ENCODE measurements around the gene DLAT.
"Not testable (repeated sequence)": the region's sequence is repeated elsewhere in the genome, so short reads cannot be mapped to it uniquely, and the experiment has no call there.

Gene DLAT

DNA sequence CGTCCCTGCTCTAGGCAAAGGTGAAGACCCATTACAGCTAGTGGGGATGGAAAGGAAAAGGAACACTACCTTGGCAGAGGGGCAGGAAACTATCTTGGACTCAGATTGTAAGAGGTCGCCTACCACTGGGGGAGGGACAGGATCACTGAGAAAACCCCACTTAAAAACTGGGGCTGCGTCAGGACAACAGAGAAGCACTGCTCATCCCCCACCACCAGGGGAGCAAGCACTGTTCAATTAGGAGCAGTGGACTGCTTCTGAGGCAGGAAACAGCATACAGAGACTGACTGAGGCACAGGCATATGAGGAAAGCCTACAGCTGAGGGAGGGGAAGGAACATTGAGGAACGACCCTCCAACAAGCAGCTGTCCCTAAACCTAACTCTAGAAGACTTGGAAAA lies 20.8 kb upstream of the DLAT start:
- DNase-seq, result no peak

DNA sequence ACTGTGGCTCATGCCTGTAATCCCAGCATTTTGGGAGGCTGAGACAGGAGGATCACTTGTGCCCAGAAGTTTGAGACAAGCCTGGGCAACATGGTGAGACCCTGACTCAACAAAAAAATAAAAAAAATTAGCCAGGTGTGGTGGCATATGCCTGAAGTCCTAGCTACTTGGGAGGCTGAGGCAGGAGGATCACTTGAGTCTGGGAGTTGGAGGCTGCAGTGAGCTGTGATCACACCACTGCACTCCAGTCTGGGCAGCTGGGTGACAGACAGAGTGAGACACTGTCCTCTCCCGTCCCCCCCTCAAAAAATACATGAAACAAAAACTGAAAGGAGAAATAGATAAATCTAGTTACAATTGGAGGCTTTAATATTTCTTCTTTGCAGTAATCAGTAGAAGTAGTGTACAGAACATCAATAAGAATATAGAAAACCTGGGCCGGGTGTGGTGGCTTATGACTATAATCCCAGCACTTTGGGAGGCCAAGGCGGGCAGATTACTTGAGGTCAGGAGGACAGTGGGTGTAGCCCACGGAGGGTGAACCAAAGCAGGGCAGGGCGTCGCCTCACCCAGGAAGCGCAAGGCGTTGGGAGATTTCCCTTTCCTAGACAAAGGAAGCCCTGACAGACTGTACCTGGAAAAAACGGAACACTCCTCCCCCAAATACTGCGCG lies 19.6 kb upstream of the DLAT start:
- DNase-seq, result no peak

DNA sequence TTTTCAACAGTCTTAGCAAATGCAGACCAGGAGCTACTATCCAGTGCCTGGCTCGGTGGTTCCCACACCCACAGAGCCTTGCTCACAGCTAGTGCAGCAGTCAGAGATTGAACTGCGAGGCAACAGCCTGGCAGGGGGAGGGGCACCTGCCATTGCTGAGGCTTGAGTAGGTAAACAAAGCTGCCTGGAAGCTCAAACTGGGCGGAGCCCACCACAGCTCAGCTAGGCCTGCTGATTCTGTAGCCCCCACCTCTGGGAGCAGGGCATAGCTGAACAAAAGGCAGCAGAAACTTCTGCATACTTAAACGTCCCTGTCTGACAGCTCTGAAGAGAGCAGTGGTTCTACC lies 19.1 kb upstream of the DLAT start:
- DNase-seq, result not testable (repeated sequence)

DNA sequence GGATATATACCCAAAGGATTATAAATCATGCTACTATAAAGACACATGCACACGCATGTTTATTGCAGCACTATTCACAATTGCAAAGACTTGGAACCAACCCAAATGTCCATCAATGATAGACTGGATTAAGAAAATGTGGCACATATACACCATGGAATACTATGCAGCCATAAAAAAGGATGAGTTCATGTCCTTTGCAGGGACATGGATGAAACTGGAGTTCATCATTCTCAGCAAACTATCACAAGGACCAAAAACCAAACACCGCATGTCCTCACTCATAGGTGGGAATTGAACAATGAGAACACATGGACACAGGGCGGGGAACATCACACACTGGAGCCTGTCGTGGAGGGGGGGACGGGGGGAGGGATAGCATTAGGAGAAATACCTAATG lies 13.8 kb upstream of the DLAT start:
- DNase-seq, result not testable (repeated sequence)

DNA sequence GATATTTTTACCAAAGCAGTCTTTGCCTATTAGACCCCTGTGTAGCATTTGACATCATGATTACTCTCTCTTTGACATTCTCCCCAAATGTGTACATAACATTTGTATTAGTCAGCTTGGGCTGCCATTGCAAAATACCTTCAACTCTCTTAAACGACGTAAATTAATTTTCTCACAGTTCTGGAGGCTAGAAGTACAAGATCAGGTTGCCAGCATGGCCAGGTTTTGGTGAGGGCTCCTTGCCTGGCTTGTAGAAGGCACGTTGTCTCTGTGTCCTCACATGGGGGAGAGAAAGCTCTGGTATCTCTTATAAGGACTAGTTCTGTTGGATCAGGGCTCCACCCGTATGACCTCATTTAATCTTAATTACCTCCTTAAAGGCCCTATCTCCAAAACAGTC lies 12.3 kb upstream of the DLAT start:
- DNase-seq, result no peak

DNA sequence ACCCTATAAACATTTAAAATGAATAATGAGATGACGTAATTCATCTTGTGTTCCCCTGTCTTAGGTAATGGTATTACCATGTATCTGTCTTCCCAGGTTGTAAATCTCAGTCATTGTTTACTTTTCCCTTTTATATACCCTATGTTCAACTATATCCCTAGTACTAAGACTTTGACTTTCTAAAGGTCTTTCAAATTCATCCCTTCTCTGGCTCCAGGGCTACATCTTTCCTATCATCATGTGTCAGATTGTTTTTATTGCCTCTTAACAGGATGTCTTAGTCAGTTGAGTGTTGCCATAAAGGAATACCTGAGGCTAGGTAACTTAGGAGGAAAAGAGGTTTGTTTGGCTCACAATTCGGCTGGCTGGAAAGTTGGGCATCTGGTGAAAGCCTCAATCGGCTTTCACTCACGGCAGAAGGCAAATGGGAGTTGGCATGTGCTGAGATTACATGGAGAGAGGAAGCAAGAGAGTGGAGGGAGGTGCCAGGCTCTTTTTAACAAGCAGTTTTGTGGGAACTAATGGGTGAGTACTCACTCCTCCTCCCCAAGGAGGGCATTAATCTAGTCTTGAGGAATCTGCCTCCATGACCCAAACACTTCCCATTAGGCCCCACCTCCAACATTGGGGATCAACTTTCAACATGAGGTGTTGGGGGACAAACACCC lies 11.6 kb upstream of the DLAT start:
- DNase-seq, result no peak

DNA sequence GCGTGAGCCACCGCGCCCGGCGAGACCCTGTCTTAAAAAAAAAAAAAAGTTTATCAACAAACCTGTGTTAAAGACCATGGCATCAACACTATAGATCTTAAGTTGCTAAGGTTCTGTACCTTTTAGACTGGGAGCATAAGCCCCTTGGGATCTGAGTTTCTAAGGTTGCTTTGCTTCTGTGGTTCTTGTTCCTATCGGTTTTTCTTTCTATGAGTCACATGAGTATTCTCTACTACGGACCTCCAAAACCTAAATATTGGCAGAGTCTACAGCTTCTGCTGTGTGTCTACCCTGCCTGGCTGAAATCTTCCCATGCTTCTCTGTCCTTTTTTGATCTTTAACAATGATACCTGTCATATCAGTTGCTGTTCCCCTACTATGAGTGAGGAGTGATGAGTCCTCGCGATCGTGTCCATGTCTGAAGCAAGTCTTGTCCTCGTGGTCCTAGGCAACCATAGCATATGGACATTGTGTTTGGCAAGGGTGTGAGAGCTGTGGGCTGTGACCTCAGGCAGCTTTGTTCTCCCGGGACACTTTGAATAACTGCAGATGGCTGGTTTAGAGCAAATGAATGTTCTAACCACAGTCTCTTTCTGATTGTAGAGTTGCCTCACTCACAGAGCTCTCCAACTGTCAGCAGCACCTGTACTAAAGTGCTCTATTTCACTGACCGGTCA lies 9.0 kb upstream of the DLAT start:
- no peak for DNase-seq

DNA sequence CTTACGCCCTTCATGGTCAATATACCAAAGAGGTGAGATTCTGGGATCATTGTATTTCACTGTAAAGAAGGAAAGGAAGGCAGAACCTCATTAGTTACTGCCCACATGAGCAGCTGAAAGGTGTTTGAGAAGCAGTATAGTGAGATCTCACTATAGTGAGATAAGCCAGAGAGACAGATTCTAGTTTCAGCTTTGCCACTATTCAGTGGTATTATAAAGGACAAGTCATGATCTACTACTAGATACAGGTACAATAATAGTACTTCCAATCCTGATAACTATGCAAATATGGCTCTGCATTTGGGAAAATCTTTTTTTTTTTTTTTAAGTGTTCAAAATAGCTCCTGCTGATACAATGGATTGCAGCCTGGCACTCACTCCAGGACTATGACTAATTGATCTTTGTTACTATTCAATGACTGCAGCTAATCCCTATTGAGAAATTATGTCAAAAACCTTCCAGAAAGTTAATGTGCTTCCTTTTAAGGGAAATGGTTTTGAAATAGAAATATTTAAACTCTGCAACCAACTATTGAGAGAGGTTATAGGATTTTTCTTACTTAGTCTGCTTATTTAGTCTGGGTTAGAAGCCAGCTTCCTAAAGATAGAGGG lies 8.3 kb upstream of the DLAT start:
- DNase-seq, result no peak

DNA sequence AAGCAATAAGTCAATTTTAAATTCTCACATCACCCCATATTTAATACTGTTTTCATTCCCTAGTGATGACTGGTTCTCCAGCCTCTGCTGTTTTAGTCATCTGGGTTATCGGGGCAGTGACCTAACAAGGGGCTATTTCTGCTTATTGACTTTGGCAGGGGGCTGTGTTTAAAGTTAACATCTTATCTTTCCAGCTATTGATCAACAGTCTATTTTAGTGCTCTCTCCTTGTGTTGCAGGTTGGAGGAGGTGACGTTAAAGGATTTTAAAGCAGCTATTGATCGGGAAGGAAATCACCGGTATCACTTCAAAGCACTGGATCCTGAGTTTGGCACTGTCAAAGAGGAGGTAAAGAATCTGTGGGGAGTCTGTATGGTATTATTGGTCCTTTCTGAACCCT lies 7.7 kb upstream of the DLAT start:
- DNase-seq, result no peak

DNA sequence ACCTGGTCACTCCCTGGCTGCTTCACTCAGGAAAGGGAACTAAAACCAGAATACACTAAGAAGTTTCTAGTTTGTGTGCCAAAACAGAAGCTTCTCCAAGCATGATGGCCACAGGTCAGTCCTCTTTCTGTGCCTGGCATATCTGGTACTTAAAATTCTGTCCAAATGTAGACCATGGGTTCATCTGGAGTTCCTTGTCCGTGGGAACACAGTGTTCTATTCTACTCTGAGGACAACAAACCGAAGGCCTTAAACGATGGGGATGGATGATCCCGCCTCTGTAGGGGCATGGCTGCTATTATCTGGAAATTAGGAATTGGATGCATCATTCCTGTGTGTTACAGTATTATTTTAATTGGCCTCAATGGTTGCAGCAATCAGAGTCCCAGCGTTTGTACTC lies 6.1 kb upstream of the DLAT start:
- no peak for DNase-seq

DNA sequence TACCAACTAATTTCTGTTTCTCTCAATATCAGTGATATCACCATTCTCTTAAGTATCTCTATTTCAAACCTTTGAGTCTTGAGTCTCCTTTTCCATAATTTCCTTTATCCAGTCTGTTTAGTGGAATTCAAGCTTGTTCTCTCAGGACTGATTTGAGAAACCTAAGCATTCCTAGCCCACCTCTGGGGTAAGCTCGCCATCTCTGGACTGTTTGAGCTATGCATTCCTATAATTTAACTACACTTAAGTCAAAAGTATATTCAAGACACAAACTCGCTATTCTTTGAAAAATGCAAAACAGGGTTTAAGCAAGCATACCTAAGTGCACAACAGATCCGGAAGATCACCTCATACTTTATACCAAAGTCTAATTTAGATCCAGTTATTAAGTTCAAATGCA lies 2.1 kb upstream of the DLAT start:
- no peak for DNase-seq

DNA sequence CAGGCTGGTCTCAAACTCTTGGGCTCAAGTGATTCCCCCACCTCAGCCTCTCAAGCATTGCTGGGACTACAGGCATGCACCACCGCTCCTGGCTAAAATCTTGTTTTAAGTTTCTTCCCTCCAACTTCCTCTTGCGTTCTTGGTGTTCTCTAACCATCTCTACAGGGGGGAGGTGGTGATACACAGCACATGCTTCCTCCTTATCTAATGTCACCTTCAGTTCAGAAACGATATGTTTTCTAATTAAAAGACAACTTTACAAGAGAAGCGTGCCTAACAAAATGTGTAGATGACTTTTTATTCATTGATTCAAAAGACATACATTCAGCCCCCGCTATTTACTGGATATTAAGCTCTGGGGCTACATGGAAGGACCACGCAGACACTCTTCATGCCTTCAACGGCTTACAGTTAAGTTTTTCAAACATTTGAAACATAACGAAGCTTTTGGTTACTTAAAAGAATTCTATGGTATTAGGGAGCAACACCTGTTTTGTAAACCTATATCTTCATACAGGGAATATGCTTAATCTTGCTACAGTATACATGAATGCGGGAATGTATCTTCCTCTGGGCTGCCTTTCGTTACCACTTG lies 933 bp upstream of the DLAT start:
- peak in 1 of 51 donors; percentile 44 for DNase-seq

DNA sequence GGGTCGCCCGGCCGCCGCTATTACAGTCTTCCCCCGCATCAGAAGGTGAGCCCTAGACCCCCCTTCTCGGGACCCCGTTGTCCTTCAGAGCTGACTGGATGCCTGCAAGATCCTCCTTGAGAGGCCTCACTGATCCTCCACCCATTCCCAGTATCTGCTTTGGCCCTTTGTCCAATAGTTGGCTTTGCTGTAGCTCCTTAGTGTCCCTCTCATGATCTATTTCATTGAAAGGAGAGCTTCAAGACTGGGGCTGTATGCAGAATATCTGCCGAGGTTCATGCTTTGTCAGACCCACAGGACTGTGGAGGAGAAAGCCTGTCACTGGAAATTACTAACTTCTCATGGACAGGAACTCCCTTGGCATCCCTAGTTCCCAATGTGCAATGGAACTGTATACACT lies 499 bp downstream of the DLAT start:
- peak in 3 of 51 donors; percentile 18 to 37 (median 30) for DNase-seq

DNA sequence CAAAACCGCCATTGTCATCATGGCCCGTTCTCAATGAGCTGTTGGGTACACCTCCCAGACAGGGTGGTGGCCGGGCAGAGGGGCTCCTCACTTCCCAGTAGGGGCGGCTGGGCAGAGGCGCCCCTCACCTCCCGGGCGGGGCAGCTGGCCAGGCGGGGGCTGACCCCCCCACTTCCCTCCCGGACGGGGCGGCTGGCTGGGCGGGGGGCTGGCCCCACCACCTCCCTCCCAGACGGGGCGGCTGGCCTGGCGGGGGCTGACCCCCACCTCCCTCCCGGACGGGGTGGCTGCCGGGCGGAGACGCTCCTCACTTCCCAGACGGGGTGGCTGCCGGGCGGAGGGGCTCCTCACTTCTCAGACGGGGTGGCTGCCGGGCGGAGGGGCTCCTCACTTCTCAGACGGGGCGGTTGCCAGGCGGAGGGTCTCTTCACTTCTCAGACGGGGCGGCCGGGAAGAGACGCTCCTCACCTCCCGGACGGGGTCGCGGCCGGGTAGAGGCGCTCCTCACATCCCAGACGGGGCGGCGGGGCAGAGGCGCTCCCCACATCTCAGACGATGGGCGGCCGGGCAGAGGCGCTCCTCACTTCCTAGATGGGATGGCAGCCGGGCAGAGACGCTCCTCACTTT lies 1.7 kb downstream of the DLAT start:
- not testable (repeated sequence) for DNase-seq

DNA sequence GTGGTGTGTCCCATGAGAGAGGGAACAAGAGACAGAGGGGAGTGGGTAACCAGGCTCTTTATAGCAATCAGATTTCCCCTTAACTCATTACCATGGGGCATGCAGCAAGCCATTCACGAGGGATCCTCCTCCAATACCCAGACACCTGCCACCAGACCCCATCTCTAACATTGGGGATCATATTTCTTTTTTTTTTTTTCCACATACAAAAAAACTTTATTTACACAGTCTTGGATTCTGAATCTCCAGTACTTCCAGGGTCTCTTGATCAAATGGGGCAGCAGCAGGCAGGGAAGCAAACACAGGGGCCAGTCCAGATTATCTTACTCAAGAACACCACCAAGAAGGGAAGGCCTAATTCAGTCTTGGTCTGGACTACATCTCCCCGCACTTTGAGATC lies 4.3 kb downstream of the DLAT start:
- no peak for DNase-seq

DNA sequence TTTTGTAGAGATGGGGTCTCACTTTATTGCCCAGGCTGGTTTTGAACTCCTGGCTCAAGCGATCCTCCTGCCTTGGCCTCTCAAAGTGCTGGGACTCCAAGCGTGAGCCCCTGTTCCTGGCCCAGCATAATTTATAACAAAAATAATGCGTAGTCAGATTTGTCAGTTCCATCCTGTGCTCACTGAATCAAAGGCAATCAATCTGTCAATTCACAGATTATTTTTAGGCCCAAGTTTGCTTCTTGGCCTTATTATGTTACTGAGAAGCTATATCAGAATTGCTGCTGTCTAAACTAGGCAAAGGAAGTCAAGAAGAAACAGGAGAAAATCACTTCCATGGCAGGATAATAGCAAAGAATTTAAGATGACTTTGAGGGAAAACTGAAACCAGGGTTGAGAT lies 8.7 kb downstream of the DLAT start:
- DNase-seq, result no peak

DNA sequence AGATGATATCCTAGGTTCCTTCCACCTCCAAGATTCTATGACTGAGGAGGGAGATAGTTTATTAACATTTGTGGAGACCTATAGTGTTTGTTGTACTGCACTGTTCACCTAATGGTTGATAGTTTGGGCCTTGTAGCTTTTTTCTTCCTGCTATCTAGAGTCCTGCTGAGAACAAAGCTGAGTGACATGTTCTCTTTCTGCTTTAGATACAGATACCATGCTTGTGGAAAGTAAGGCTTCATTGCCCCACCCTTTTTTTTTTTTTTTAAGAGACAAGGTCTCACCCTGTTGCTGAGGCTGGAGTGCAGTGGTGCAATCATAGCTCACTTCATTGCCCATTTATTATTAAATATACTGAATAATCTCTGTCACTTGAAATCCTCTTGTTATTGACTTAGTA lies 12.3 kb downstream of the DLAT start:
- no peak for DNase-seq

DNA sequence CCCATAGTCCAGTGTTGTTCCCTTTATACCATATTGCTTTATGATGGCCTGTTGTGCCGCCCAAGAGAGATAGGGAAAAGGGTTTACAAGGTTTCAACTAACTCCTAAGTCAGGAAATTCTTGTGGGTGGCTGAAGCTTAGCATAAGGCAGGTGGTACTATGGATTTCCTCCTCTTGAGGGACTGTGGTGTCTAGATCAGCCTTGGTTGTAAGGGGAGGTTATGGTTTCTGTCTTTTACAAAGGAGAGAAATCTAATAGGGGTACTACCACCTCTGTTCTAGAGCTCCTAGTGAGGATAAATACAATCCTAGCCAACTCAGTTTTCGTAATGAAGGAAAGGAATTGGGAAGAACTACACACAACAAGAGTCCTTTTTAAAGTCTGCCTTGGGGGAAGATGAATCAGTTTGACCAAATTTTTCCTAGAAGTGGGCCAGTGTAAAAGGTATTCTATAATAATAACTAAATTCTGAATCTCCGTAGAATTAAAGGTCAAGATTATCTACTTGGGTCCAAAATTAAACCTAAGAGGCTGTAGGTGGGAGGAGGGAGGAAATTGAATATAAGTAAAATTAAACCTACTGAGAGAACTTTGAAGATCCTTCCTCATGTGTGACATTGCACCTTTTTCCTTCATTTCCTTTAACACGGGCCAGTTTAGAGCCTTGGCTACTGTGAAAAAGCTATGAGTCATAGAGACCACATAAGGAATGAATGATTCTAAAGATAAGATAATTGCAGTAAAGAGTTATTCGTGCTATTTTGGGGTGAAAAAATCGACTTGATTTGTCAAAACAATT lies 17.2 kb downstream of the DLAT start:
- no peak for DNase-seq

DNA sequence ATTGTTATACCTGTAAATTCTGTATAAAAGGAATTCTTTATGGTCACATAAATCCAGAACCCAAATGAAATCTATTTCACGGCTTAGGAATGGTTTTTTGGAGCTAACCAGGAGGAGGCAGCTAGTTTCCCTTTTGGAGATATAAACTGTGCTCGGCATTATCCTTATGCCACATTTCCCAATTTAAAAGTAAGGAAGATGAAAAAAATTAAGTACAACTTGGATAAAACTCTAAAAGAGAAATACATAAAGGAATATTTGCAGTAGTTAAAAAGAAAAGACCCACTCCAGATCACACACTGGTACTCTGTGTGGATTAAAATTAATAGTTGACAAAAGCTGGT lies 17.7 kb downstream of the DLAT start:
- no peak for DNase-seq

DNA sequence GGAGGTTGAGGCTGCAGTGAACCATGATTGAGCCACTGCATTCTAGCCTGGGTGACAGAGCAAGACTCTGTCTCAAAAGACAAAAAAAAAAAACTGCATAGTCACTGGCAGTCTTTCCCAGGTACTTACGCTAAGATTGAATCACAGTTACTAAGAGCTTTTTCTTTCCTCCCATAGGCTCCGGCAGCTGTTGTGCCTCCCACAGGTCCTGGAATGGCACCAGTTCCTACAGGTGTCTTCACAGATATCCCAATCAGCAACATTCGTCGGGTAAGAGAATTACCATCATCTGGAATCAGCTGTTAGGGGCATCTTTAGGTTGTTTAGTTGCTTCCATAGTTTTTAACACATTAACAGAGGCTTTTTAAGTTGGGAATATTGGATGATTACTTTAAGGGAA lies 19.8 kb downstream of the DLAT start:
- no peak for DNase-seq

DNA sequence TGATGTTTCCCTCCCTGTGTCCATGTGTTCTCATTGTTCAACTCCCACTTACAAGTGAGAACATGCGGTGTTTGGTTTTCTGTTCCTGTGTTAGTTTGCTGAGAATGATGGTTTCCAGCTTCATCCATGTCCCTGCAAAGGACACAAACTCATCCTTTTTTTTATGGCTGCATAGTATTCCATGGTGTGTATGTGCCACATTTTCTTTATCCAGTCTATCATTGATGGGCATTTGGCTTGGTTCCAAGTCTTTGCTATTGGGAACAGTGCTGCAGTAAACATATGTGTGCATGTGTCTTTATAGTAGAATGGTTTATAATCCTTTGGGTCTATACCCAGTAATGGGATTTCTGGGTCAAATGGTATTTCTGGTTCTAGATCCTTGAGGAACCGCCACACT lies 21.4 kb downstream of the DLAT start:
- DNase-seq, result not testable (repeated sequence)

Measured in hypothalamus (tissue), 51 donors.